Neutrophil (primary cell): ENCODE measurements around the gene KLK2.

Experiments used
- H3K27ac ChIP-seq: fragments of 200-600 bp; sonication (generic); 2 replicates; pipeline ENCODE4 v1.5.1; 2016; ENCODE audit warnings: mild to moderate bottlenecking, moderate library complexity
- H3K27me3 ChIP-seq: fragments of 200-600 bp; sonication (generic); 2 replicates; pipeline ENCODE4 v1.6.0; 2016; ENCODE audit warnings: mild to moderate bottlenecking
- H3K36me3 ChIP-seq: fragments of 200-600 bp; sonication (generic); 2 replicates; pipeline ENCODE4 v1.5.1; 2017
- H3K4me1 ChIP-seq, 2 experiments: fragments of 200-600 bp in 1 of 2; sonication (generic) in 1 of 2; 1 replicate in 1 of 2; 2 replicates in 1 of 2; pipeline versions ENCODE4 v1.5.1 to v1.6.1; 2013 to 2016; ENCODE audit warnings: low read depth in 1 of 2, low read length in 1 of 2, mild to moderate bottlenecking in 1 of 2, moderate library complexity in 1 of 2; ENCODE audit not compliant: control insufficient read depth in 1 of 2, insufficient read depth in 1 of 2
- H3K4me3 ChIP-seq, 2 experiments: fragments of 200-600 bp in 1 of 2; sonication (generic) in 1 of 2; 1 replicate in 1 of 2; 2 replicates in 1 of 2; pipeline ENCODE4 v1.5.1; 2013 to 2016; ENCODE audit warnings: low read depth in 1 of 2, low read length in 1 of 2, mild to moderate bottlenecking in 1 of 2, moderate library complexity in 1 of 2
- H3K9me3 ChIP-seq: fragments of 200-600 bp; sonication (generic); 2 replicates; pipeline ENCODE4 v1.5.1; 2016
- TF ChIP-seq, protein P1 (sequence below): fragments of 200-600 bp; sonication (generic); IDR thresholded peaks from 2 replicates; pipeline ENCODE4 v1.5.1; 2016; ENCODE audit warnings: antibody characterized with exemption

Gene KLK2

GRCh38 chr19:50842130-50842529, 31.1 kb upstream of the KLK2 start:
- no peak overlapping the region for H3K27ac ChIP-seq
- no peaks in the 10 kb centered on the region for H3K4me1 ChIP-seq
- TF ChIP-seq, protein P1, sequence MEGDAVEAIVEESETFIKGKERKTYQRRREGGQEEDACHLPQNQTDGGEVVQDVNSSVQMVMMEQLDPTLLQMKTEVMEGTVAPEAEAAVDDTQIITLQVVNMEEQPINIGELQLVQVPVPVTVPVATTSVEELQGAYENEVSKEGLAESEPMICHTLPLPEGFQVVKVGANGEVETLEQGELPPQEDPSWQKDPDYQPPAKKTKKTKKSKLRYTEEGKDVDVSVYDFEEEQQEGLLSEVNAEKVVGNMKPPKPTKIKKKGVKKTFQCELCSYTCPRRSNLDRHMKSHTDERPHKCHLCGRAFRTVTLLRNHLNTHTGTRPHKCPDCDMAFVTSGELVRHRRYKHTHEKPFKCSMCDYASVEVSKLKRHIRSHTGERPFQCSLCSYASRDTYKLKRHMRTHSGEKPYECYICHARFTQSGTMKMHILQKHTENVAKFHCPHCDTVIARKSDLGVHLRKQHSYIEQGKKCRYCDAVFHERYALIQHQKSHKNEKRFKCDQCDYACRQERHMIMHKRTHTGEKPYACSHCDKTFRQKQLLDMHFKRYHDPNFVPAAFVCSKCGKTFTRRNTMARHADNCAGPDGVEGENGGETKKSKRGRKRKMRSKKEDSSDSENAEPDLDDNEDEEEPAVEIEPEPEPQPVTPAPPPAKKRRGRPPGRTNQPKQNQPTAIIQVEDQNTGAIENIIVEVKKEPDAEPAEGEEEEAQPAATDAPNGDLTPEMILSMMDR, result no peak
- no peaks in the 10 kb centered on the region for H3K36me3 ChIP-seq
- no peak overlapping the region for H3K4me3 ChIP-seq
- peaks cover 31% of the 10 kb centered on the region for H3K27me3 ChIP-seq
- H3K9me3 ChIP-seq, result no peaks in the 10 kb centered on the region

- Histone ChIP-seq H3K9me3 (no peaks in the 10 kb centered on the region), H3K4me1 (no peaks in the 10 kb centered on the region), H3K36me3 (no peaks in the 10 kb centered on the region), H3K27ac (no peak overlapping the region), H3K27me3 (peaks cover 25% of the 10 kb centered on the region), H3K4me3 (no peak overlapping the region)
- TF ChIP-seq, protein P1, result no peak
Measured at GRCh38 chr19:50843205-50843604, 30.0 kb upstream of the KLK2 start.

DNA sequence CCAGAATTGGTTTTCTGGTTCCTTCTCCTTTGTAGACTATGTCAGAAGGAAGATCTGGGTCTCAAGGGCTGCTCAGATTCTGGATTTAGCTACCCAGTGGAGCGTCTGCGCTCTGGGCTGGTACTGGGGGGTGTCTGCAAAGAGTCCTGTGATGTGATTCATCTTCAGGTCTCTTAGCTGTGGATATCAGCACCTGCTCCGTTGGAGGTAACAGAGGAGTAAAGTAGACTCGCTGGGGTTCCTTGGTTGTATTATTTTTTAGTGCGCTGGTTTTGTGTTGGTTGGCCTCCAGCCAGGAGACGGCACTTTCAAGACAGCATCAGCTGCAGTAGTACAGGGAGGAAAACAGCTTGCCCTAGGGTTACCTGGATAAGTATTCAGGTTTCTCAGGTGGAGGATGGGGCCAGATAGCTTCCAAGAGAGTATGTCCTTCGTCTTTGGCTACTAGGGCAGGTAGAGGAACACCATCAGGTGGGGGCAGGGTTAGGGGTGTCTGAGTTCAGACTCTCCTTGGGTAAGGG, 29.5 kb upstream of the KLK2 start:
- H3K27ac ChIP-seq, result no peak overlapping the region
- no peaks in the 10 kb centered on the region for H3K4me1 ChIP-seq
- TF ChIP-seq, protein P1, result no peak
- no peak overlapping the region for H3K4me3 ChIP-seq
- H3K27me3 ChIP-seq, result peaks cover 25% of the 10 kb centered on the region
- no peaks in the 10 kb centered on the region for H3K9me3 ChIP-seq
- no peaks in the 10 kb centered on the region for H3K36me3 ChIP-seq

DNA sequence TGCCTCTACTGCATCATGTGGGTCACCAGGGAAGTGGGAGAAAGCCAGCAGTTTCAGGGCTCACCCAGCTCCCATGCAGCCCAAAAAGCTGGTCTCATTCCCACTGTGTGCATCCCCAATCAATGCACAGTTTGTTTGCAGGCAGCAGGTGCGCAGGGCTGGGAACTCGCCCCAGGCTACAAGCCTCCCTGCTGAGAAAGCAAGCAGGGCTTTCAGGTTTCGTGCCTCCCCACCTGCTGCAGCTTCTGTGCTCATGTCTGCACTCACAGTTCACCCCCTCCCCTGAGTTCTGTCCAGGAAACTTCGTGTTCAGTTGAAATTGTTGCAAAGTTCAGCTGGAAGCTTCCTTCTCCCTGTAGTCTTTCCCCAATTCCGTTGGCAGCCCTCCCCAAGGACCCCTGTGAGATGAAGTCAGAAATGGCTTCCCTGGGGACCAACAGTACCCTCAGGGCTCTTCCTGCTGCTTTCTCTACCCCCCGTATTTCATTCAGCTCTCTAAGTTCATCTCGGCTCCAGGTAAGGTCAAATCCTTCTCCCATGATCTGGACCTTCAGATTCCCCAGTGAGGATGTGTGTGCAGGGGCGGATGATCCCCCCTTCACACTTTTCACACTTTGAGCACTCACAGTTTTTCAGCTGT, 28.8 kb upstream of the KLK2 start:
- TF ChIP-seq, protein P1, result no peak
- no peaks in the 10 kb centered on the region for H3K4me1 ChIP-seq
- no peaks in the 10 kb centered on the region for H3K36me3 ChIP-seq
- H3K27me3 ChIP-seq, result peaks cover 22% of the 10 kb centered on the region
- no peak overlapping the region for H3K27ac ChIP-seq
- no peak overlapping the region for H3K4me3 ChIP-seq
- H3K9me3 ChIP-seq, result no peaks in the 10 kb centered on the region

- H3K27me3 ChIP-seq, result peaks cover 40% of the 10 kb centered on the region
- H3K36me3 ChIP-seq, result no peaks in the 10 kb centered on the region
- no peak overlapping the region for H3K27ac ChIP-seq
- H3K4me1 ChIP-seq, result no peaks in the 10 kb centered on the region
- no peak overlapping the region for H3K4me3 ChIP-seq
- H3K9me3 ChIP-seq, result no peaks in the 10 kb centered on the region
- TF ChIP-seq, protein P1, result no peak
Measured at GRCh38 chr19:50850738-50851137, 22.5 kb upstream of the KLK2 start.
